HG03159 (cell line): ENCODE results near the gene RFX4.

Experiments
- ATAC-seq: cut with Tn5 transposase; IDR thresholded peaks from one replicate; pipeline ENCODE4 v1.9.1; 2021; ENCODE audit warnings: mild to moderate bottlenecking, moderate library complexity; ENCODE audit not compliant: unreplicated experiment

The RFX4 gene

DNA sequence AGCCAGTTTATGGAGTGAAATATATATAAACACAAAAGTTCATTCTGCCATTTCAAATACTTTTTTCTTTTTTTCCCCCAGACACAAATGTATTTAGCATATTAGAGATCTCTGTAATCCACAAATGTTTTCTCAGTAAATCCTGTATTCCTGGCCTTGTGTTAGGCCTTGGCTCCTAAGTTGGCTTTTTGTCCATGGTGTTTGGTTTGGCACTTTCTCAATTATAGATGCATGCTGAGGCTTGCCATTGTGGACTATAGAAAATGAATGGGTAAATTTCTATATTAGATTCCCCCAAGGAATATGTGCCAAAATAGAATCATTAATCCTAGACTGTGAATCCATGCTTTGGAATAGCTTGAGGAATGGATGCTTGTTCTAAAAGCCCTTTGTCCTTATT lies 208.7 kb downstream of the RFX4 start:
- no peak for ATAC-seq

DNA sequence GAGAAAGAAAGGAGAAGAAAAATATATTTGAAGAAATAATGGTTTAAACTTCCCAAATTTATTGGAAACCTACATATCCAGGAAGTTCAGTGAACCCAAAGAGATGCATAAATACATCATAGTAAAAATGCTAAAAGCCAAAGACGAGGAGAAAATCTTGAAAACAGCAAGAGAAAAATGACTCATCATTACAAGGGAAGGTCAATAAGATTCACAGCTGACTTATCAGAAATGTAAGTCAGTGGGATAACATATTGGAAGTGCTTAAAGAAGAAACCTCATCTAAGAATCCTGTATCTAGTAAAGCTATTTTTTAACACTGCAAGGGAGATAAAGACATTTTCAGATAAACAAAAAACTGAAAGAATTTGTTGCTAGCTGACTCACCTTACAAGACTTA lies 211.6 kb downstream of the RFX4 start:
- ATAC-seq = no peak

DNA sequence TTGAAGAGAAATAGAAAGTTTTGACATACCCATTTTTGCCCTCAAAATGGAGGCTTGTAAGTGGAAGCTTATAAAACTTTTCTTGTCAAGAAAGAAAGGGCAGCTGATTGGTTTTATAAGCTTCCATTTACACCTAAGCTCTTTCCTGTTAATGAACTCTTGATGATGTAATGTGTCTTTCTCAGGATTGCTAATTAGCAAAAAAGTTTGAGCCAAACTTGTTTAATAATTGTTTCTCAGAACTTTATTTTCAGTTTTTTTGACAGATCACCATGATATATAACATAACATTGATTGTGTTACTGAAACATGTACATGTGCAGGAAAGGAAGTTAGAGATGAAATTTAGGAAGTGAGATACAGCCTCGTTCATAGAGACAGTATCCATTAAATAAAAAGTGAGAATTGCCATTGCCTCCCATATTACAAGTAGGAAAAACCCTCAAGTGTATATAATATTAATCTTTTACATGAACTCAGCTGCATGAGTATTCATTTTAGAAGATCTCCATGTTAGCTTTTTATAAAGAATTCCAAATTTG lies 218.4 kb downstream of the RFX4 start:
- ATAC-seq = no peak

DNA sequence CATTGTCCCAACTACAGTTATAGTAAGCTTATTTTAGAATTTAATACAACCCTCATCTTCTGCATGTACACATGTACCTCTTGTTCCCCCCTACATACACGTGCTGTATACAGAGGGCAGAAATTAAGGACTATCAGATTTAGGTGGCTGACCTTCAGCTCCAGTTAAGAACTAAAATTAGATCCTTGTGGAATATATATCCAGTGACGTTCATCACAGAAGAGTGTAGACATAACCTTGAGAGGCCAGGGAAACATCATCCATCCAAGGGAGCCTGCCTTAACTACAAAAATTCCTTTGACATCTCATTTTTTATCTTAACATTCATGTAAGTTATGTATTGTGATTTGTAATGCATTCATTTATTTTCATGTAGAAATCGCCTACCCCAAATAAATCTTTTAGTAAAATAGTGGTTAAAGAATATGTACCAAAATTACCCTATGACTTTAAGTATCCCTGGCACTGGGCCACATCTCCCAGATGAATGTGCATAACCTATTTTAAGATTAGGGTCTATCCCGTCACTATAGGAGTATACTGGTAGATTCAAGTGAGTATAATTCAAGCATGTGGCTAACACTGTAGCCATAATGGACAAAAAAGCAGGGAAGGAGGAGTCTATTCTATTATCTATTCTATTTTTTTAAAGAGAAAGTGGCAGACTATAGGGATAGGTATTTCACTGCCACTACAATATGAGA lies 219.2 kb downstream of the RFX4 start:
- no peak for ATAC-seq

DNA sequence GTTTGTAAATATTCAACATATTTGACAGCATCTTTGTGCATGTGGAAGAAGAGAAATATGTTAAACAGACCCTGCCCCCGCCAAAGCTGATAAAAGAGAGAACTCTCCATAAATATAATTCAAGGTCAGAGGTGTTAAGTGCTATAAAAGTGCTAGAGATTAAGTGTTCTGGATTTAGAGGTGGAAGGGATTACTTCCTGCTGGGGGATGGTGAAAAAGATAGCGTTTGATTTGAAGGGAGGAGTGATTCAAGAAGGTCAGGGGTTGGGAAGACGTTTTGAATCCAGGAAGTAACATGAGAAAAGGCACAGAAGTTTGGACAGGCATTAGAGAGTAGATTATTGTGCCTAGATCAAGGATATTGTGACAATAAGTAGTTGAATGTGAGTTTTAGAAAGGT lies 221.9 kb downstream of the RFX4 start:
- no peak for ATAC-seq
